Heart left ventricle (tissue), 16 donors: ENCODE measurements around the gene PEX7. TPM values are rescaled to one million over a fixed set of nuclear protein-coding genes. Genes with fewer than 3 reads are reported as not detected.
A peak's percentile ranks its signal among the peaks of the same experiment; 100 is the strongest.

Experiments
- ATAC-seq, 4 donors: fragments of 200-7000 bp; cut with Tn5 transposase; one replicate each; pipeline ENCODE4 v1.9.1; 2020 to 2022; ENCODE audit warnings: moderate library complexity in 4 of 4, mild to moderate bottlenecking in 3 of 4, moderate number of reproducible peaks in 1 of 4
- DNase-seq, 5 donors: peaks; one replicate each; pipeline ENCODE4 v3.0.0-alpha.2; 2020
- H3K27ac ChIP-seq, 12 donors: fragments of 200-600 bp; sonication (generic) in 4 of 12; one replicate each; pipeline versions ENCODE4 v1.5.0 to v1.8.0; 2016 to 2022; ENCODE audit warnings: mild to moderate bottlenecking in 2 of 12
- H3K27me3 ChIP-seq, 9 donors: fragments of 200-600 bp; sonication (generic) in 2 of 9; one replicate each; pipeline versions ENCODE4 v1.5.1 to v1.8.0; 2016 to 2022; ENCODE audit warnings: mild to moderate bottlenecking in 3 of 9
- H3K36me3 ChIP-seq, 9 donors: fragments of 200-600 bp; sonication (generic) in 2 of 9; one replicate each; pipeline versions ENCODE4 v1.5.0 to v1.8.0; 2018 to 2022; ENCODE audit warnings: mild to moderate bottlenecking in 2 of 9
- H3K4me1 ChIP-seq, 12 donors: fragments of 200-600 bp; sonication (generic) in 4 of 12; one replicate each; pipeline versions ENCODE4 v1.5.0 to v1.8.0; 2016 to 2022; ENCODE audit warnings: mild to moderate bottlenecking in 3 of 12
- H3K4me3 ChIP-seq, 12 donors: fragments of 200-600 bp; sonication (generic) in 4 of 12; one replicate each; pipeline versions ENCODE4 v1.5.0 to v1.8.0; 2017 to 2022; ENCODE audit warnings: mild to moderate bottlenecking in 9 of 12, moderate library complexity in 4 of 12
- H3K9me3 ChIP-seq, 12 donors: fragments of 200-600 bp; sonication (generic) in 4 of 12; one replicate each; pipeline versions ENCODE4 v1.5.0 to v1.8.0; 2016 to 2022; ENCODE audit warnings: mild to moderate bottlenecking in 1 of 12
- CTCF ChIP-seq, 12 donors: fragments of 200-600 bp; sonication (generic) in 4 of 12; IDR thresholded peaks; one replicate each; pipeline versions ENCODE4 v1.5.0 to v1.8.0; 2018 to 2022; ENCODE audit warnings: antibody characterized with exemption in 12 of 12, mild to moderate bottlenecking in 5 of 12
- POLR2A ChIP-seq, 2 donors: fragments of 450-650 bp; IDR thresholded peaks; one replicate each; pipeline ENCODE4 v1.6.1; 2017; ENCODE audit warnings: antibody characterized with exemption in 2 of 2, mild to moderate bottlenecking in 2 of 2, moderate library complexity in 2 of 2
- WGBS, 4 donors: extraction: QIAGEN DNeasy Blood & Tissue Kit in 2 of 4; methylation state at CpG; one replicate each; pipeline versions ENCODE4 v1.1.5 to v1.1.7; 2013 to 2018; 5-methylcytosine and 5-hydroxymethylcytosine counted together
- intact Hi-C, 10 donors: fragments of 100-400 bp; cut with DNase I; formaldehyde crosslinking; loops; one replicate each; pipeline versions ENCODE4 v1.11.1 to v1.14.2; 2022
- polyA plus RNA-seq, 2 donors: library from polyadenylated mRNA; stranded (reverse); fragments of 200-250 nt; gene quantifications; one replicate each; pipeline ENCODE4 v1.2.3, GENCODE V29; 2013
- total RNA-seq, 9 donors: library from RNA; depleted of rRNA in 2 of 9; stranded (reverse); fragments of >200 nt in 2 of 9; fragmentation: NEBNext Ultra II Directional in 3 of 9; extraction: Animal tissue kit (Norgen Biotek cat#: 25700) in 3 of 9; gene quantifications; one replicate each; pipeline versions ENCODE4 v1.1.0 to v1.2.4, GENCODE V29; 2016 to 2023
- donor health status: ischemic (EF 13 %, LVEDD 7.1; RV severe dilation, severe dysfunction).
- donor health status: healthy with polysubstance abuse.
- donor health status: DM: no; HTN: yes; CAD: no.
- donor health status: DM: no; HTN: no; CAD: no.
- donor health status: ischemic (EF 25% LVEDD 6.9; RV normal size, moderate dysfunction).
- donor health status: ischemic (EF 25% LVEDD 5.7; RV mildly dilated, moderate dysfunction).
- donor health status: healthy.
- donor health status: DM: yes; HTN: yes; CAD: no.
- donor health status: ischemic (EF 35%, LVEDD 5.7; RV mildly dilated, moderate dysfunction).
- donor health status: nonischemic (EF 11% LVEDD 7.7; RV severe dilation, severe dysfunction).
- donor health status: DM: yes; HTN: yes; CAD: no.
- donor health status: PGD.
- donor health status: ischemic (EF 29% LVEDD 5.4; RV normal size, mild dysfunction).
- donor health status: nonischemic (EF 23%, LVEDD 6.1; RV moderate dilation, normal function).

PEX7 gene
- total and polyA plus RNA-seq, 11 donors: 4.7 to 22.1 (median 15.5) TPM

GRCh38 chr6:136890194-136890839 is 67.9 kb downstream of the PEX7 start:
- Histone ChIP-seq H3K27ac (no peak overlapping the region), H3K4me3 (no peak overlapping the region), H3K27me3 (no peaks in the 10 kb centered on the region), H3K36me3 (peaks cover 0 to 6% (median 0%) of the 10 kb centered on the region in 9 donors), H3K9me3 (no peaks in the 10 kb centered on the region), H3K4me1 (peaks cover 0 to 5% (median 0%) of the 10 kb centered on the region in 12 donors)
- TF ChIP-seq POLR2A (IDR thresholded peaks at IDR 0.05) (no peak), CTCF (IDR thresholded peaks at IDR 0.05) (no peak)
- ATAC-seq (no peak), DNase-seq (no peak)
- intact Hi-C loops: no loop called here
- WGBS, 4 donors: 71 to 79% (median 74%) methylated on average over 4 of the region's 4 CpGs

GRCh38 chr6:136890986-136891385 is 68.6 kb downstream of the PEX7 start:
- DNase-seq (no peak), ATAC-seq (no peak)
- no peaks in the 10 kb centered on the region for H3K9me3 ChIP-seq
- intact Hi-C loops: no loop called here
- 88 to 94% (median 91%) methylated on average over 3 of the region's 3 CpGs for WGBS, 4 donors
- H3K27me3 ChIP-seq: no peaks in the 10 kb centered on the region
- peaks cover 0 to 6% (median 0%) of the 10 kb centered on the region in 9 donors for H3K36me3 ChIP-seq
- H3K4me1 ChIP-seq: peaks cover 0 to 5% (median 1%) of the 10 kb centered on the region in 12 donors
- H3K4me3 ChIP-seq: no peak overlapping the region
- TF ChIP-seq CTCF (IDR thresholded peaks at IDR 0.05) (no peak), POLR2A (IDR thresholded peaks at IDR 0.05) (no peak)
- no peak overlapping the region for H3K27ac ChIP-seq

- Histone ChIP-seq H3K9me3 (no peaks in the 10 kb centered on the region), H3K4me1 (peaks cover 0 to 11% (median 1%) of the 10 kb centered on the region in 12 donors), H3K27ac (no peak overlapping the region), H3K4me3 (no peak overlapping the region), H3K27me3 (no peaks in the 10 kb centered on the region), H3K36me3 (peaks cover 0 to 8% (median 2%) of the 10 kb centered on the region in 9 donors)
- ATAC-seq (peak in 1 of 4 donors; percentile 34), DNase-seq (no peak)
- intact Hi-C loops: no loop called here
- no peak for TF ChIP-seq POLR2A (IDR thresholded peaks at IDR 0.05)
- no peak for TF ChIP-seq CTCF (IDR thresholded peaks at IDR 0.05)
- WGBS, 4 donors: 69 to 77% (median 72%) methylated on average over 5 of the region's 5 CpGs
Measured at GRCh38 chr6:136893187-136893586, 70.8 kb downstream of the PEX7 start.

- no peak for TF ChIP-seq CTCF (IDR thresholded peaks at IDR 0.05)
- no peak for TF ChIP-seq POLR2A (IDR thresholded peaks at IDR 0.05)
- intact Hi-C loops: no loop called here
- ATAC-seq (no peak), DNase-seq (no peak)
- WGBS, 4 donors: 54 to 62% (median 57%) methylated on average over 3 of the region's 3 CpGs
- Histone ChIP-seq H3K27ac (no peak overlapping the region), H3K27me3 (no peaks in the 10 kb centered on the region), H3K9me3 (no peaks in the 10 kb centered on the region), H3K36me3 (peaks cover 0 to 31% (median 10%) of the 10 kb centered on the region in 9 donors), H3K4me1 (peaks cover 0 to 11% (median 0%) of the 10 kb centered on the region in 12 donors), H3K4me3 (no peak overlapping the region)
Measured at GRCh38 chr6:136895901-136896300, 73.5 kb downstream of the PEX7 start.
